Measurements from ENCODE around the gene CLDN22.

CLDN22 gene

DNA sequence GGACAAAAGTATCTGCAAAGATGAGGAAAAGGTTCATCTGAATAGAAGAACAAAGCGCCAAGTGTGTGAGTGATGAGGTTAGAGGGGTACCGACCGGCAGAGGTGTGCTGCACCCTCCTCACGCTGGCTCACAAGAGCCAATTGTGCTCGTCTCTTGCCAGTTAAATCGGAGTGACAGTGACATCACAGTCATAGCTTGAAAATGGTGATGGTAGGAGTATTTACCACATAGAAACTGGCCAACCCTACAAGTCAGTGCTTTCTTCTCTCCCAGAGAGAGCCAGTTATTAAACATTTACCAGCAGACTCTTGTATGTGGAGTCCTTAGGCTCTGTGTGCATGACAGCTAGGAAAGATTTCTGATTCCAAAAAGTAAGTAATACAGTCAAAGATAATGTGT, 32.4 kb downstream of the CLDN22 start:
- no peak overlapping the region for H3K27ac ChIP-seq
- ChIA-PET CTCF (interaction anchor here (0.6 kb wide), 1 partner anchor 235 kb away, joined by 4 read pairs; no protein-coding TSS in a partner anchor), POLR2A (ENCODE audit: low non-redundant PET) (no interaction called here)
- no peak for DNase-seq (ENCODE audit: low spot score)
- TF ChIP-seq, protein P1, sequence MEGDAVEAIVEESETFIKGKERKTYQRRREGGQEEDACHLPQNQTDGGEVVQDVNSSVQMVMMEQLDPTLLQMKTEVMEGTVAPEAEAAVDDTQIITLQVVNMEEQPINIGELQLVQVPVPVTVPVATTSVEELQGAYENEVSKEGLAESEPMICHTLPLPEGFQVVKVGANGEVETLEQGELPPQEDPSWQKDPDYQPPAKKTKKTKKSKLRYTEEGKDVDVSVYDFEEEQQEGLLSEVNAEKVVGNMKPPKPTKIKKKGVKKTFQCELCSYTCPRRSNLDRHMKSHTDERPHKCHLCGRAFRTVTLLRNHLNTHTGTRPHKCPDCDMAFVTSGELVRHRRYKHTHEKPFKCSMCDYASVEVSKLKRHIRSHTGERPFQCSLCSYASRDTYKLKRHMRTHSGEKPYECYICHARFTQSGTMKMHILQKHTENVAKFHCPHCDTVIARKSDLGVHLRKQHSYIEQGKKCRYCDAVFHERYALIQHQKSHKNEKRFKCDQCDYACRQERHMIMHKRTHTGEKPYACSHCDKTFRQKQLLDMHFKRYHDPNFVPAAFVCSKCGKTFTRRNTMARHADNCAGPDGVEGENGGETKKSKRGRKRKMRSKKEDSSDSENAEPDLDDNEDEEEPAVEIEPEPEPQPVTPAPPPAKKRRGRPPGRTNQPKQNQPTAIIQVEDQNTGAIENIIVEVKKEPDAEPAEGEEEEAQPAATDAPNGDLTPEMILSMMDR (conservative IDR thresholded peaks at IDR 0.05; ENCODE audit: low read depth): no peak

DNA sequence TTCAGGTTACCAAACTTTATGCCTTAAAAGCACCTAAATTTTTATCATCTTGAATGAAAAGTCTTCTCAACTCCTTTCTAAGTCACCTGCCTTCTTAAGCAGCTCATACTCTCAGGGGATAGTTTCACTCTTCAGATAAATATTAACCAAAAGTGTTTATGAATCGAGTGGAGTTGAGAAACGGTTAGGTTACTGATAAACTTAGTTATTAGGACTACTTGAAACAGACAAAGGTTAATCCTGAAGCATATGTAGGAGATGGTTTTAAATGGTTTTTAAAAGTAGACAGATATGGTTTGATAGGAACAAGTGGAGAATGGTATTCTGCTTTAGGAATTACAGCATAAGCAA, 32.8 kb downstream of the CLDN22 start:
- CTCF ChIA-PET: no interaction called here
- no peak for DNase-seq (ENCODE audit: low spot score)

DNA sequence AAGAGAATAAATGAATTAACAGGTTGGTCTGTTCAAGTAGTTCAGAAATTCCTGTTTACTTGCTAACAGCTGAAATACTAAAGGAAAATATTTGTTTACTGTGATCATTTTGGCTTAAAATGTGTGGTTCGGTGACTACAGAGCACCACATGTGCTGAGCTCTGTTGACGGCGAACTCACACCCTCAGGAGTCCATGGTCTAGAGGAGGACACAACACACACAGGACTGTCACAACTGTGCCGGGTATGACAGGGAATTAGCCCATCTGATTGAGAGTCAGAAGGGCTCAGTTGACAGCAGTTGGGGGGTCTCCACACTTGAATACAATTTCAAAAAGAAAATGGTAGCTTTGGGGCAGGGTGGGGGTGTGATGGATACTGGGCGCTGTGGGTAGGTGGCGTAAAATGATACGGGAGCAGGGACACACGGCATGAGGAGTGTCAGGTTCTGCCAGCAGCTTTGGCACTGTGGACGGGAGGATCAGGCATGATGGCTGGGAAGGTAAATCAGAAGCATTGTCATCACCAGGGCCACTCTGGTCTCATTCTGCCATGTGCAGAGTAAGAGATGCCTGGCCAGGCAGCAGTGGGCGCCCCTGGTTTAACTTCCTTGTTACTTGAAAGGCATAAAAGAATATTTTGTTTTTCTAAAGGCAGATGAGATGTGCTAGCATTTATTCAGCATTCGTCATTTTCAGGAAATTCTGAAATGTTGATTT, 33.3 kb downstream of the CLDN22 start:
- TF ChIP-seq, protein P1 (conservative IDR thresholded peaks at IDR 0.05; ENCODE audit: low read depth): no peak
- ChIA-PET CTCF (no interaction called here), POLR2A (ENCODE audit: low non-redundant PET) (no interaction called here)
- no peak overlapping the region for H3K27ac ChIP-seq
- no peak for DNase-seq (ENCODE audit: low spot score)

More for the DNA sequence above, 32.8 kb downstream of the CLDN22 start:
- POLR2A ChIA-PET (ENCODE audit: low non-redundant PET): no interaction called here
- TF ChIP-seq, protein P1 (conservative IDR thresholded peaks at IDR 0.05; ENCODE audit: low read depth): no peak
- H3K27ac ChIP-seq: no peak overlapping the region

DNA sequence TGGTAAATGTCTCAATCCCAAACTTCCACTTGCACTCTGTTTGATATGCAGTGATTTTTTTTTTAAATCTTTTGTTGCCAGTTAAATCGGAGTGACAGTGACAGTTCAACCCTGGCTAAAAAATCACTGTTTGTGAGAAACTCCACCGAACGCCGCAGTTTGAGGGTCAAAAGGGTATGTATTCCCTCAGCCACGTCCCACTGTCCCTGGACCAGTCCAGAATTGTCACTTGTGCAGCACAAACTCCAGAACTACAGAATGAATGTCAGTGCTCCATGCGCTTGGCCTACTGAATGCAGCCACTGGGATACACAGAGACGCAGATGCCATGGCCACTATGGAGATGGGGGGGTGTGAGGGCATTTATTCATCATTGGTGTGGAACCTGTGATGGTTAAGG, 34.2 kb downstream of the CLDN22 start:
- no peak for DNase-seq (ENCODE audit: low spot score)
- TF ChIP-seq, protein P1 (conservative IDR thresholded peaks at IDR 0.05; ENCODE audit: low read depth): no peak
- ChIA-PET POLR2A (ENCODE audit: low non-redundant PET) (no interaction called here), CTCF (no interaction called here)
- H3K27ac ChIP-seq: no peak overlapping the region

DNA sequence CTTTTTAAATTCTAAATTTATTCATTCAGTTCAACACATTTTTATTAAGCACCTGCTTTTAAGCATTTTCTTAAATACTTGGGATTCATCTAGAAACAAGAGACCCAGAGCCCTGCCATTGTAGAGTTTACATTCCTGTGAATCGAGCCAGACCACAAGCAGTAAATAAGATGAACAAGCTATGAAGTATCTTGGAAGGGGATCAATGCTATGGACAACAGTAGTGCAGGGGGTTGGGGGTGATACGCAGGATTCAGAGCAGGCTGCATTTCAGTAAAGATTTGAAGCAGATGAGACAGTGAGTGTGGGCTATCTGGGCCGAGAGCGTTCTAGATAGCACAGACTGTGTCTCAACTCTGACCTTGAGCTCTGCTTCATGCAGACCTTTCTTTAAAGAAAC, 35.1 kb downstream of the CLDN22 start:
- TF ChIP-seq, protein P1 (conservative IDR thresholded peaks at IDR 0.05; ENCODE audit: low read depth): no peak
- CTCF ChIA-PET: interaction anchor here (1.1 kb wide), 1 partner anchor 23 kb away, joined by 3 read pairs; no protein-coding TSS in a partner anchor
- H3K27ac ChIP-seq: no peak overlapping the region
- POLR2A ChIA-PET (ENCODE audit: low non-redundant PET): no interaction called here
- no peak for DNase-seq (ENCODE audit: low spot score)

DNA sequence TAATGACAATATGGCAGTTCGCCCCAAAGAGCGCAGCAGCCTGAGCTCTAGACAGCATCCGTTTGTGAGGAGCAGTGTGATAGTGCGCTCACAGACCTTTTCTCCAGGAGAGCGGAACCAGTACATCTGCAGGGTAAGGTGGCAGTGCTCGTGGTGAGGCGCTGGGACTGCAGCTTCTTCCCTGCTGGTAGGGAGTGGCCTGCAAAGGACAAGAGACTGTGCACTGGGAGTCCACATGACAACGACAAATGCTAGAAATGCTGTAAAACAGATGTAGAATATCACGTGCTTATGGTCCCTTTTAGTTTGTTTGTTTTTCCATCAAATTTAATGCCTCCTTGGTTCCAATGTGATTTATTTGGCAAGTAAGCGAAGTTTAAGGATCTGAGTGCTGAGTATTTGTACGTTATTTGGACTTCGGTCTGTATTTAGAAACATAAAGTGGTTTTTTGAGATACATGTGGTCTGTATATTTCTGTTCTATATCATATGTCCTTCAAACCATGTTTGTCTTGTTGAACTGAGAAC, 35.8 kb downstream of the CLDN22 start:
- no peak overlapping the region for H3K27ac ChIP-seq
- TF ChIP-seq, protein P1 (conservative IDR thresholded peaks at IDR 0.05; ENCODE audit: low read depth): no peak
- no peak for DNase-seq (ENCODE audit: low spot score)
- ChIA-PET CTCF (interaction anchor here (1.1 kb wide), 1 partner anchor 22 kb away, joined by 3 read pairs; no protein-coding TSS in a partner anchor), POLR2A (ENCODE audit: low non-redundant PET) (no interaction called here)

Measured in RWPE1 (cell line).